H1 (cell line): ENCODE measurements around the gene UVSSA. TPM values are rescaled to one million over a fixed set of nuclear protein-coding genes. Genes with fewer than 3 reads are reported as not detected.

Source experiments
- CTCF ChIA-PET: fragments of 300-600 bp; sonication (Branson Sonifier 250); formaldehyde crosslinking; loops from one replicate; lab custom pipeline; 2021; ENCODE audit not compliant: partially characterized antibody; lab: Charles Lee
- POLR2A ChIA-PET: fragments of 300-600 bp; sonication (Branson Sonifier 250); formaldehyde crosslinking; loops from one replicate; lab custom pipeline; 2021; ENCODE audit warnings: inconsistent platforms; ENCODE audit not compliant: partially characterized antibody; lab: Charles Lee
- DNase-seq, 2 experiments: peaks; one replicate each; pipeline versions ENCODE4 v3.0.0 to v3.0.0-alpha.2; 2010 to 2022; ENCODE audit warnings: low spot score in 2 of 2, low read depth in 1 of 2, mixed read lengths in 1 of 2
- FAIRE-seq: peaks from 2 replicates; lab custom pipeline; 2011; peaks lifted over from hg19 to GRCh38; lab: Jason Lieb, UNC
- H2AFZ ChIP-seq: 2 replicates; pipeline ENCODE4 v1.8.1; 2012; ENCODE audit warnings: low read length, inconsistent platforms
- H2AK5ac ChIP-seq: 2 replicates; pipeline ENCODE4 v1.6.1; 2013; ENCODE audit warnings: low read depth, low read length
- H2BK120ac ChIP-seq: replicated peaks from 2 replicates; pipeline ENCODE3; 2013; ENCODE audit warnings: low read depth, low read length, inconsistent platforms
- H2BK12ac ChIP-seq: 2 replicates; pipeline ENCODE4 v1.6.1; 2013; ENCODE audit warnings: low read depth, low read length
- H2BK15ac ChIP-seq: 2 replicates; pipeline ENCODE4 v1.6.1; 2013; ENCODE audit warnings: low read length
- H2BK20ac ChIP-seq: 2 replicates; pipeline ENCODE4 v1.6.1; 2013; ENCODE audit warnings: low read length
- H2BK5ac ChIP-seq: 2 replicates; pipeline ENCODE4 v1.6.1; 2013; ENCODE audit warnings: low read depth, low read length
- H3K14ac ChIP-seq: 2 replicates; pipeline ENCODE4 v1.6.1; 2013; ENCODE audit warnings: inconsistent platforms; ENCODE audit not compliant: insufficient read length
- H3K18ac ChIP-seq: 2 replicates; pipeline ENCODE4 v1.6.1; 2013; ENCODE audit warnings: low read length; ENCODE audit errors: extremely low read depth
- H3K23ac ChIP-seq: 2 replicates; pipeline ENCODE4 v1.6.1; 2013; ENCODE audit warnings: inconsistent platforms; ENCODE audit not compliant: insufficient read length
- H3K23me2 ChIP-seq: 2 replicates; pipeline ENCODE4 v1.6.1; 2013; ENCODE audit warnings: low read depth, low read length
- H3K27ac ChIP-seq: 2 replicates; pipeline ENCODE4 v1.6.1; 2011; ENCODE audit warnings: low read depth, low read length, inconsistent platforms
- H3K27me3 ChIP-seq, 4 experiments: replicated peaks in 1 of 4; 1 replicate in 1 of 4; 2 replicates in 3 of 4; pipeline versions ENCODE4 v1.6.1 to v1.8.1; 2011 to 2013; ENCODE audit warnings: low read length in 3 of 4, mild to moderate bottlenecking in 3 of 4, inconsistent platforms in 2 of 4, mixed read lengths in 2 of 4, moderate library complexity in 1 of 4; ENCODE audit not compliant: control insufficient read depth in 3 of 4, insufficient read depth in 3 of 4; ENCODE audit errors: extremely low read depth in 1 of 4
- H3K36me3 ChIP-seq, 4 experiments: 2 replicates each; pipeline versions ENCODE4 v1.6.1 to v1.8.1; 2011 to 2013; ENCODE audit warnings: mild to moderate bottlenecking in 4 of 4, low read length in 3 of 4, moderate library complexity in 2 of 4, control low read depth in 1 of 4, inconsistent platforms in 1 of 4; ENCODE audit not compliant: insufficient read depth in 4 of 4, control insufficient read depth in 2 of 4
- H3K4ac ChIP-seq: replicated peaks from 2 replicates; pipeline ENCODE3; 2013; ENCODE audit warnings: low read length, low read depth, mixed read lengths, inconsistent platforms; ENCODE audit not compliant: insufficient read length
- H3K4me1 ChIP-seq, 4 experiments: replicated peaks in 1 of 4; 1 replicate in 1 of 4; 2 replicates in 3 of 4; pipeline versions ENCODE4 v1.6.1 to v1.8.1; 2011 to 2013; ENCODE audit warnings: low read length in 3 of 4, inconsistent platforms in 2 of 4, mixed read lengths in 1 of 4; ENCODE audit not compliant: insufficient read depth in 4 of 4, control insufficient read depth in 3 of 4
- H3K4me2 ChIP-seq, 2 experiments: 2 replicates each; pipeline versions ENCODE4 v1.6.1 to v1.8.1; 2011 to 2013; ENCODE audit warnings: low read depth in 2 of 2, low read length in 2 of 2, control low read depth in 1 of 2, inconsistent platforms in 1 of 2, mild to moderate bottlenecking in 1 of 2; ENCODE audit not compliant: insufficient read depth in 1 of 2
- H3K4me3 ChIP-seq, 4 experiments: fragments of 200-600, 300-600 bp in 1 of 4; sonication (generic), shearing (Covaris generic), sonication (Bioruptor Twin) in 1 of 4; 2 replicates each; pipeline versions ENCODE4 v1.5.1 to v1.8.1; 2011 to 2016; ENCODE audit warnings: low read length in 4 of 4, low read depth in 3 of 4, control low read depth in 2 of 4, inconsistent platforms in 2 of 4, mild to moderate bottlenecking in 2 of 4, mixed read lengths in 1 of 4, moderate library complexity in 1 of 4; ENCODE audit not compliant: insufficient read depth in 2 of 4; ENCODE audit errors: extremely low read depth in 1 of 4
- H3K56ac ChIP-seq: replicated peaks from 2 replicates; pipeline ENCODE3; 2013; ENCODE audit warnings: low read depth, mild to moderate bottlenecking, mixed read lengths, low read length, inconsistent platforms; ENCODE audit not compliant: insufficient read length
- H3K79me1 ChIP-seq: 2 replicates; pipeline ENCODE4 v1.6.1; 2013; ENCODE audit warnings: low read depth, low read length, control low read depth
- H3K79me2 ChIP-seq, 2 experiments: 2 replicates each; pipeline versions ENCODE4 v1.6.1 to v1.8.1; 2012 to 2013; ENCODE audit warnings: low read length in 2 of 2, mild to moderate bottlenecking in 2 of 2, inconsistent platforms in 1 of 2; ENCODE audit not compliant: insufficient read depth in 2 of 2, control insufficient read depth in 1 of 2
- H3K9ac ChIP-seq, 4 experiments: replicated peaks in 1 of 4; 1 replicate in 1 of 4; 2 replicates in 3 of 4; pipeline versions ENCODE4 v1.6.1 to v1.8.1; 2011 to 2013; ENCODE audit warnings: low read depth in 3 of 4, low read length in 3 of 4, control low read depth in 2 of 4, mild to moderate bottlenecking in 2 of 4, moderate library complexity in 2 of 4, inconsistent platforms in 1 of 4; ENCODE audit errors: extremely low read depth in 1 of 4
- H3K9me3 ChIP-seq, 2 experiments: 2 replicates each; pipeline versions ENCODE4 v1.6.1 to v1.8.1; 2012 to 2013; ENCODE audit warnings: mild to moderate bottlenecking in 2 of 2, moderate library complexity in 2 of 2, control low read depth in 1 of 2, inconsistent platforms in 1 of 2, low read depth in 1 of 2, low read length in 1 of 2, mixed read lengths in 1 of 2; ENCODE audit not compliant: insufficient read depth in 2 of 2
- H4K20me1 ChIP-seq, 2 experiments: replicated peaks in 1 of 2; 2 replicates each; pipeline versions ENCODE3 to v1.8.1; 2011 to 2013; ENCODE audit warnings: inconsistent platforms in 2 of 2, low read length in 2 of 2, mild to moderate bottlenecking in 1 of 2; ENCODE audit not compliant: insufficient read depth in 2 of 2, control insufficient read depth in 1 of 2
- H4K5ac ChIP-seq: 2 replicates; pipeline ENCODE4 v1.6.1; 2013; ENCODE audit warnings: low read length, low read depth, mixed read lengths, inconsistent platforms; ENCODE audit not compliant: insufficient read length
- H4K8ac ChIP-seq: 2 replicates; pipeline ENCODE4 v1.8.0; 2013; ENCODE audit warnings: mild to moderate bottlenecking, moderate library complexity, low read length, inconsistent platforms; ENCODE audit not compliant: insufficient read depth; ENCODE audit errors: extremely low read depth
- H4K91ac ChIP-seq: replicated peaks from 2 replicates; pipeline ENCODE3; 2013; ENCODE audit warnings: low read length, mixed read lengths, inconsistent platforms; ENCODE audit not compliant: insufficient read length
- BCL11A ChIP-seq, 2 experiments: IDR thresholded peaks; one replicate each; pipeline ENCODE4 v1.6.1; 2011; ENCODE audit warnings: low read depth in 2 of 2, low read length in 2 of 2, mild to moderate bottlenecking in 2 of 2
- MAFK ChIP-seq: IDR thresholded peaks from 2 replicates; pipeline ENCODE4 v1.6.1; 2012; ENCODE audit warnings: low read depth, mild to moderate bottlenecking, improper control_type of control experiment, low read length
- NANOG ChIP-seq: IDR thresholded peaks from 2 replicates; pipeline ENCODE4 v1.6.1; 2011; ENCODE audit warnings: low read length, low read depth, mild to moderate bottlenecking, inconsistent platforms; ENCODE audit not compliant: insufficient read depth, poor library complexity, severe bottlenecking
- NRF1 ChIP-seq: IDR thresholded peaks from 2 replicates; pipeline ENCODE4 v1.6.1; 2011; ENCODE audit warnings: mild to moderate bottlenecking, low read depth, low read length, improper control_type of control experiment
- RNF2 ChIP-seq: fragments of 200-900, 300-1000 bp; sonication (generic); IDR thresholded peaks from 2 replicates; pipeline ENCODE4 v1.7.1; 2016; ENCODE audit warnings: borderline replicate concordance, low read depth, mild to moderate bottlenecking, antibody characterized with exemption, low read length; ENCODE audit not compliant: poor library complexity, severe bottlenecking; ENCODE audit errors: missing control alignments
- SP1 ChIP-seq: IDR thresholded peaks from 2 replicates; pipeline ENCODE4 v1.6.1; 2011; ENCODE audit warnings: low read depth, low read length
- WGBS, 2 experiments: shearing (Covaris generic) in 1 of 2; methylation state at CpG; one replicate each; pipeline versions ENCODE4 v1.1.6 to v1.1.7; 2013 to 2015; ENCODE audit warnings: low lambda C conversion rate in 2 of 2, mixed read lengths in 2 of 2, inconsistent platforms in 1 of 2, low coverage in 1 of 2, missing lambda C conversion rate in 1 of 2; ENCODE audit not compliant: insufficient replicate concordance in 2 of 2, insufficient coverage in 1 of 2, insufficient read length in 1 of 2; ENCODE audit errors: extremely low coverage in 1 of 2, missing lambda C conversion rate in 1 of 2; 5-methylcytosine and 5-hydroxymethylcytosine counted together
- polyA plus RNA-seq, 7 experiments: library from polyadenylated mRNA; depleted of rRNA in 3 of 7; stranded (reverse) in 5 of 7; unstranded in 2 of 7; fragments of >200 nt in 5 of 7; fragments of 200-250 nt in 2 of 7; gene quantifications; 1 replicate in 5 of 7; 2 replicates in 1 of 7; 4 replicates in 1 of 7; pipeline versions ENCODE4 v1.2.1 to v1.2.3, GENCODE V29; 2011 to 2013; ENCODE audit warnings: missing spikeins in 2 of 7, mixed read lengths in 2 of 7
- total RNA-seq: library from RNA; stranded (reverse); fragmentation: NEBNext Ultra II Directional; extraction: Animal tissue kit (Norgen Biotek cat#: 25700); gene quantifications from 2 replicates; pipeline ENCODE4 v1.2.1, GENCODE V29; 2021
- TF ChIP-seq, protein P1 (sequence below): IDR thresholded peaks from 2 replicates; pipeline ENCODE4 v1.6.1; 2011; ENCODE audit warnings: low read depth, mild to moderate bottlenecking, low read length; ENCODE audit not compliant: insufficient read depth

UVSSA gene
- total and polyA plus RNA-seq, 2 of the 8 experiments (the other 6 are each of a cell fraction or from before 2014, with no cell fraction given) = 14.5 to 19.4 TPM

DNA sequence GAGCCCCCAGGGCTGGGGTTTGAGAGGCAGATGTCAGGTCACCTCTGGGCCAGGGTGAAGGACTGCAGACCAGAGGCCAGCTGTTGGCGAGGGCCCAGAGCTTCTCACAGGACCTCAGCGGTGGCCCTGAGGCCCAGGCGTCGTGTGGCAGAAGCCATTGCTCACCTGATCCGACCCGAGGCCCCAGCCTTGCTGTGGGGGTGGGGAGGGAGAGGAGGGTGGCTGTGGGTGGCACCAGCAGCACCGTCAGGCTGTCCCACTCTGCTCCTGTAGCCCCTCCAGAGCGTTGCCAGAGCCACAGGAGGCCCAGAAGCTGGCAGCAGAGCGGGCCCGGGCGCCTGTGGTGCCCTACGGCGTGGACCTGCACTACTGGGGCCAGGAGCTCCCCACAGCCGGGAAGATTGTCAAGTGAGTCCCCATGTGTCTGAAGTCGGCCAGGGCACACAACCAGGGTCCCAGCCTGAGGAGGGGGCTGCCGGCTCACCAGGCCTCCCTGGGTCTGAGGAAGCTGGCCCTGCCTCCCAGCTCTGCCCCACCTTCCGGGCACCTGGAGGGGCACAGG is 28.8 kb downstream of the UVSSA start:
- Histone ChIP-seq H3K4me2 (no peak overlapping the region), H3K4me1 (no peaks in the 10 kb centered on the region; a peak in 1 of 7 replicates), H4K5ac (no peak overlapping the region), H3K14ac (no peak overlapping the region), H3K27ac (no peak overlapping the region), H3K27me3 (no peaks in the 10 kb centered on the region), H3K4me3 (no peak overlapping the region), H3K79me2 (no peaks in the 10 kb centered on the region), H4K20me1 (peaks cover 0 to 6% of the 10 kb centered on the region in 2 experiments), H2BK15ac (no peak overlapping the region), H4K91ac (no peak overlapping the region), H3K56ac (no peak overlapping the region), H3K4ac (no peak overlapping the region), H3K9ac (no peak overlapping the region), H3K9me3 (no peaks in the 10 kb centered on the region), H2BK20ac (no peak overlapping the region), H3K23me2 (no peaks in the 10 kb centered on the region), H2BK12ac (no peak overlapping the region), H2BK120ac (no peak overlapping the region), H3K79me1 (no peaks in the 10 kb centered on the region), H2BK5ac (no peak overlapping the region), H4K8ac (no peak overlapping the region; the same call in 1 of the 2 replicates), H2AK5ac (no peak overlapping the region), H3K23ac (no peak overlapping the region), H3K18ac (no peak overlapping the region), H3K36me3 (peaks cover 0 to 2% (median 0%) of the 10 kb centered on the region in 4 experiments; a peak in 1 of 8 replicates), H2AFZ (no peak overlapping the region)
- TF ChIP-seq SP1 (no peak), MAFK (no peak), BCL11A (IDR thresholded peaks at IDR 0.05; ENCODE audit: low read depth in 2 of 2, low read length in 2 of 2) (no peak), RNF2 (no peak), NANOG (no peak), NRF1 (no peak)
- TF ChIP-seq, protein P1, sequence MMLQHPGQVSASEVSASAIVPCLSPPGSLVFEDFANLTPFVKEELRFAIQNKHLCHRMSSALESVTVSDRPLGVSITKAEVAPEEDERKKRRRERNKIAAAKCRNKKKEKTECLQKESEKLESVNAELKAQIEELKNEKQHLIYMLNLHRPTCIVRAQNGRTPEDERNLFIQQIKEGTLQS = no peak
- WGBS, 2 experiments = 84% methylated on average over 15 of the region's 17 CpGs; no CpG with 5 or more reads in 1 of the 2 experiments
- FAIRE-seq = no peak
- CTCF ChIA-PET = interaction anchor here (1.0 to 3.0 kb wide), 6 partner anchors 10 to 253 kb away, joined by 3 to 15 read pairs (median 8); no protein-coding TSS in a partner anchor
- POLR2A ChIA-PET = interaction anchor here (1.9 kb wide), 1 partner anchor 10 kb away, joined by 7 read pairs; no protein-coding TSS in a partner anchor
- no peak for DNase-seq
